Liver (tissue), 9 donors: Measurements from ENCODE around the gene MOXD1. TPM values are rescaled to one million over a fixed set of nuclear protein-coding genes. Genes with fewer than 3 reads are reported as not detected.

Experiments used
- DNase-seq: peaks from one replicate; pipeline ENCODE4 v3.0.0-alpha.2; 2017; ENCODE audit warnings: low spot score
- H3K27ac ChIP-seq, 2 donors: one replicate each; pipeline ENCODE4 v1.7.0; 2013; ENCODE audit warnings: inconsistent platforms in 2 of 2, low read length in 2 of 2, control low read depth in 1 of 2, low read depth in 1 of 2, mild to moderate bottlenecking in 1 of 2
- H3K27me3 ChIP-seq, 4 donors: one replicate each; pipeline versions ENCODE4 v1.6.1 to v1.7.0; 2013; ENCODE audit warnings: low read length in 3 of 4, inconsistent platforms in 1 of 4, mild to moderate bottlenecking in 1 of 4, moderate library complexity in 1 of 4; ENCODE audit not compliant: control insufficient read depth in 4 of 4, insufficient read depth in 4 of 4
- H3K36me3 ChIP-seq, 4 donors: one replicate each; pipeline versions ENCODE4 v1.6.1 to v1.7.0; 2013; ENCODE audit warnings: low read length in 3 of 4, mild to moderate bottlenecking in 3 of 4, low read depth in 1 of 4, moderate library complexity in 1 of 4; ENCODE audit not compliant: control insufficient read depth in 4 of 4, insufficient read depth in 3 of 4
- H3K4me1 ChIP-seq, 4 donors: one replicate each; pipeline versions ENCODE4 v1.6.1 to v1.7.0; 2013; ENCODE audit warnings: low read length in 3 of 4, mild to moderate bottlenecking in 3 of 4, moderate library complexity in 1 of 4; ENCODE audit not compliant: control insufficient read depth in 4 of 4, insufficient read depth in 4 of 4
- H3K4me3 ChIP-seq, 3 donors: one replicate each; pipeline versions ENCODE4 v1.6.1 to v1.7.0; 2013; ENCODE audit warnings: low read length in 3 of 3, control low read depth in 1 of 3, low read depth in 1 of 3, mild to moderate bottlenecking in 1 of 3
- H3K9ac ChIP-seq, 2 donors: one replicate each; pipeline ENCODE4 v1.7.0; 2013; ENCODE audit warnings: low read length in 2 of 2, mild to moderate bottlenecking in 2 of 2, moderate library complexity in 2 of 2, control low read depth in 1 of 2, low read depth in 1 of 2
- H3K9me3 ChIP-seq, 4 donors: one replicate each; pipeline versions ENCODE4 v1.6.1 to v1.7.0; 2013; ENCODE audit warnings: low read length in 3 of 4; ENCODE audit not compliant: control insufficient read depth in 4 of 4
- EGR1 ChIP-seq, 2 donors: IDR thresholded peaks; 2 replicates each; pipeline ENCODE4 v1.6.1; 2016 to 2018; ENCODE audit warnings: antibody characterized with exemption in 2 of 2, low read depth in 2 of 2
- FOXA1 ChIP-seq: IDR thresholded peaks from 2 replicates; pipeline ENCODE4 v1.6.1; 2016; ENCODE audit warnings: antibody characterized with exemption
- FOXA2 ChIP-seq: IDR thresholded peaks from 2 replicates; pipeline ENCODE4 v1.6.1; 2016; ENCODE audit warnings: antibody characterized with exemption
- HNF4A ChIP-seq, 2 donors: conservative IDR thresholded peaks; 2 replicates each; pipeline ENCODE4 v1.6.1; 2016; ENCODE audit warnings: antibody characterized with exemption in 2 of 2, mild to moderate bottlenecking in 2 of 2
- HNF4G ChIP-seq: IDR thresholded peaks from 2 replicates; pipeline ENCODE4 v1.6.1; 2016; ENCODE audit warnings: antibody characterized with exemption
- JUND ChIP-seq, 2 donors: IDR thresholded peaks; 2 replicates each; pipeline ENCODE4 v1.6.1; 2016; ENCODE audit warnings: antibody characterized with exemption in 2 of 2
- RAD21 ChIP-seq, 2 donors: IDR thresholded peaks; 2 replicates each; pipeline ENCODE4 v1.6.1; 2016; ENCODE audit warnings: antibody characterized with exemption in 2 of 2, mild to moderate bottlenecking in 2 of 2
- RXRA ChIP-seq, 2 donors: IDR thresholded peaks; 2 replicates each; pipeline ENCODE4 v1.6.1; 2017 to 2018; ENCODE audit warnings: antibody characterized with exemption in 2 of 2, mild to moderate bottlenecking in 1 of 2
- SP1 ChIP-seq: IDR thresholded peaks from 2 replicates; pipeline ENCODE4 v1.6.1; 2018; ENCODE audit warnings: antibody characterized with exemption, mild to moderate bottlenecking
- TAF1 ChIP-seq: conservative IDR thresholded peaks from 2 replicates; pipeline ENCODE4 v1.6.1; 2016; ENCODE audit warnings: antibody characterized with exemption, mild to moderate bottlenecking
- YY1 ChIP-seq: IDR thresholded peaks from 2 replicates; pipeline ENCODE4 v1.6.1; 2016; ENCODE audit warnings: antibody characterized with exemption, mild to moderate bottlenecking
- WGBS: extraction: QIAGEN DNeasy Blood & Tissue Kit; methylation state at CpG from one replicate; pipeline ENCODE4 v1.1.7; 2013; 5-methylcytosine and 5-hydroxymethylcytosine counted together
- polyA plus RNA-seq, 2 donors: library from polyadenylated mRNA; stranded (reverse) in 1 of 2; unstranded in 1 of 2; fragments of 200-250 nt in 1 of 2; fragments of >200 nt in 1 of 2; fragmentation: Nextera tagmentation in 1 of 2; extraction: Ambion mirVana in 1 of 2; gene quantifications; one replicate each; pipeline versions ENCODE4 v1.2.1 to v1.2.3, GENCODE V29; 2013 to 2015
- total RNA-seq, 2 donors: library from RNA; depleted of rRNA; stranded (reverse); fragments of >200 nt; gene quantifications; one replicate each; pipeline ENCODE4 v1.2.3, GENCODE V29; 2014
- TF ChIP-seq, protein P1 (sequence below): IDR thresholded peaks from 2 replicates; pipeline ENCODE4 v1.6.1; 2016; ENCODE audit warnings: antibody characterized with exemption
- TF ChIP-seq, protein P2 (sequence below): IDR thresholded peaks from 2 replicates; pipeline ENCODE4 v1.6.1; 2016; ENCODE audit warnings: antibody characterized with exemption
- TF ChIP-seq, protein P3 (sequence below): fragments of 150-350 bp; IDR thresholded peaks from 2 replicates; pipeline ENCODE4 v1.5.1; 2017; ENCODE audit warnings: improper control_type of control experiment, low read depth, low read length; ENCODE audit not compliant: missing input control
- donor health status: healthy.
- donor health status: healthy.
- donor health status: healthy.
- donor health status: healthy.
- donor health status: healthy.

The MOXD1 gene
- total and polyA plus RNA-seq, 4 donors, result 0.14 to 0.48 (median 0.24) TPM

DNA sequence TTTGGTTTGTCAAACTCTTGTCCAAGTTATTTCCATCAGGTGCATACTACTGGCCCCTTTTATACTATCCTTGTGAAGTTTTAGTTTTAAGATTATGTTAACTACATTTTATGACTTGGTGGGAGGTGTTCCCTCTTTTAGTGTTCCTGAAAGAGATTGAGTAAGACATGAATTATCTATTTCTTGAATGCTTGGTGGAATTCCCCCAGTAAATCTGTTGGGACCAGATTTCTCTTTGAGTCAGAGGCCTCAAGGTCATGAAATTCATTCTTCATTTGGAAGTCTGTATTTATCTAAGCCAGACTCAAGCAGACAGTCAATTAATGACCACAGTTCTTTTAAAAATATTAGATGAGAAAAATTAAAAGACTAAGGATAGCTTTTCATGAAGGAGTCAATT, 81.3 kb downstream of the MOXD1 start:
- no peaks in the 10 kb centered on the region for H3K36me3 ChIP-seq
- no peak overlapping the region for H3K27ac ChIP-seq
- H3K9ac ChIP-seq, result no peak overlapping the region
- no peak for DNase-seq
- TF ChIP-seq, protein P1, sequence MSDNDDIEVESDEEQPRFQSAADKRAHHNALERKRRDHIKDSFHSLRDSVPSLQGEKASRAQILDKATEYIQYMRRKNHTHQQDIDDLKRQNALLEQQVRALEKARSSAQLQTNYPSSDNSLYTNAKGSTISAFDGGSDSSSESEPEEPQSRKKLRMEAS, result no peak
- TF ChIP-seq, protein P2, sequence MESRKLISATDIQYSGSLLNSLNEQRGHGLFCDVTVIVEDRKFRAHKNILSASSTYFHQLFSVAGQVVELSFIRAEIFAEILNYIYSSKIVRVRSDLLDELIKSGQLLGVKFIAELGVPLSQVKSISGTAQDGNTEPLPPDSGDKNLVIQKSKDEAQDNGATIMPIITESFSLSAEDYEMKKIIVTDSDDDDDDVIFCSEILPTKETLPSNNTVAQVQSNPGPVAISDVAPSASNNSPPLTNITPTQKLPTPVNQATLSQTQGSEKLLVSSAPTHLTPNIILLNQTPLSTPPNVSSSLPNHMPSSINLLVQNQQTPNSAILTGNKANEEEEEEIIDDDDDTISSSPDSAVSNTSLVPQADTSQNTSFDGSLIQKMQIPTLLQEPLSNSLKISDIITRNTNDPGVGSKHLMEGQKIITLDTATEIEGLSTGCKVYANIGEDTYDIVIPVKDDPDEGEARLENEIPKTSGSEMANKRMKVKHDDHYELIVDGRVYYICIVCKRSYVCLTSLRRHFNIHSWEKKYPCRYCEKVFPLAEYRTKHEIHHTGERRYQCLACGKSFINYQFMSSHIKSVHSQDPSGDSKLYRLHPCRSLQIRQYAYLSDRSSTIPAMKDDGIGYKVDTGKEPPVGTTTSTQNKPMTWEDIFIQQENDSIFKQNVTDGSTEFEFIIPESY, result no peak
- no peak for TF ChIP-seq YY1
- TF ChIP-seq HNF4A (conservative IDR thresholded peaks at IDR 0.05), result no peak
- H3K27me3 ChIP-seq, result no peaks in the 10 kb centered on the region
- H3K9me3 ChIP-seq, result peaks cover 0 to 16% (median 3%) of the 10 kb centered on the region in 4 donors
- H3K4me1 ChIP-seq, result no peaks in the 10 kb centered on the region
- no peak overlapping the region for H3K4me3 ChIP-seq

DNA sequence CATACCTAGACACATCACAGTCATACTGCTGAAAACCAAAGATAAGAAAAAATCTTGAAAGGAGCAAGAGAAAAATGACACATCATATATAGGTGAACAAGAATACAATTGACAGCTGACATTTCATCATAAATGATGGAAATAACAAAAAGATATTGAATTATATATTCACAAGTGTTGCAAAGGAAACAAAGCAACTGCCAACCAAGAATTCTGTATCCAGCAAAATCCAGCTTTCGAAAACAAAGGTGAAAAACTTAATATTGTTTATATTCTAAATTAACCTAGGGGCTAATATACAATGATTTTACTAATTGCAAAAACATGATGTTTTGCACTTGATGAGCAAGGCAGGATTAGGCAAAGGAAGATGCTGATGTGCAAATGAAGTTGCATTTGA, 84.3 kb downstream of the MOXD1 start:
- peaks cover 0 to 16% (median 3%) of the 10 kb centered on the region in 4 donors for H3K9me3 ChIP-seq
- no peaks in the 10 kb centered on the region for H3K27me3 ChIP-seq
- H3K4me1 ChIP-seq, result no peaks in the 10 kb centered on the region
- no peak for DNase-seq
- 97% methylated on average over 1 of the region's 1 CpG for WGBS
- H3K4me3 ChIP-seq, result no peak overlapping the region
- H3K9ac ChIP-seq, result no peak overlapping the region
- H3K27ac ChIP-seq, result no peak overlapping the region
- TF ChIP-seq FOXA2, result no peak
- TF ChIP-seq, protein P2, result no peak
- TF ChIP-seq, protein P3, sequence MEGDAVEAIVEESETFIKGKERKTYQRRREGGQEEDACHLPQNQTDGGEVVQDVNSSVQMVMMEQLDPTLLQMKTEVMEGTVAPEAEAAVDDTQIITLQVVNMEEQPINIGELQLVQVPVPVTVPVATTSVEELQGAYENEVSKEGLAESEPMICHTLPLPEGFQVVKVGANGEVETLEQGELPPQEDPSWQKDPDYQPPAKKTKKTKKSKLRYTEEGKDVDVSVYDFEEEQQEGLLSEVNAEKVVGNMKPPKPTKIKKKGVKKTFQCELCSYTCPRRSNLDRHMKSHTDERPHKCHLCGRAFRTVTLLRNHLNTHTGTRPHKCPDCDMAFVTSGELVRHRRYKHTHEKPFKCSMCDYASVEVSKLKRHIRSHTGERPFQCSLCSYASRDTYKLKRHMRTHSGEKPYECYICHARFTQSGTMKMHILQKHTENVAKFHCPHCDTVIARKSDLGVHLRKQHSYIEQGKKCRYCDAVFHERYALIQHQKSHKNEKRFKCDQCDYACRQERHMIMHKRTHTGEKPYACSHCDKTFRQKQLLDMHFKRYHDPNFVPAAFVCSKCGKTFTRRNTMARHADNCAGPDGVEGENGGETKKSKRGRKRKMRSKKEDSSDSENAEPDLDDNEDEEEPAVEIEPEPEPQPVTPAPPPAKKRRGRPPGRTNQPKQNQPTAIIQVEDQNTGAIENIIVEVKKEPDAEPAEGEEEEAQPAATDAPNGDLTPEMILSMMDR, result no peak
- TF ChIP-seq FOXA1, result no peak
- TF ChIP-seq SP1, result no peak
- no peak for TF ChIP-seq RAD21 (IDR thresholded peaks at IDR 0.05)
- no peaks in the 10 kb centered on the region for H3K36me3 ChIP-seq

DNA sequence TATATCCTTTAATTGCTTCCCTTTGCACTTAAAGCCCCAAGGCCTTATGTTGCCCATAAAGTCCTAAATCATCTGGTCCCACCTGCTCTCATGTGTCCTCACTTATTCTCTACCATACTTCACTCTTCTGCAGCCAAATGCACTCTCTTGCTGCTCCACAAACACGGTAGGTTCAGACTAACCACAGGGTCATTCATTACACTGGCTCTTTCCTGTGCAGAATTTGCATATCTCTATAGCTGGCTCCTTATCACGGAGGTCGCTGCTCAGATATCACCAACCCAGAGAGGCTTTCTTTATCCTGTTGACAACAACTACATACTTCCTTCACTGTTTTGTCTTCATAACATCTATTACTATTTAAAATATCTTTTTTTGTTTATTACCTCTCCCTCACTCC, 86.8 kb downstream of the MOXD1 start:
- peaks cover 0 to 20% (median 3%) of the 10 kb centered on the region in 4 donors for H3K9me3 ChIP-seq
- H3K4me1 ChIP-seq, result no peaks in the 10 kb centered on the region
- DNase-seq, result no peak
- H3K27ac ChIP-seq, result no peak overlapping the region
- H3K9ac ChIP-seq, result no peak overlapping the region
- no peak overlapping the region for H3K4me3 ChIP-seq
- WGBS, result 54% methylated on average over 3 of the region's 3 CpGs
- no peaks in the 10 kb centered on the region for H3K27me3 ChIP-seq
- H3K36me3 ChIP-seq, result no peaks in the 10 kb centered on the region
- no peak for TF ChIP-seq RXRA (IDR thresholded peaks at IDR 0.05)
- TF ChIP-seq, protein P1, result no peak
- TF ChIP-seq, protein P2, result no peak
- no peak for TF ChIP-seq HNF4G
- no peak for TF ChIP-seq RAD21 (IDR thresholded peaks at IDR 0.05)
- TF ChIP-seq, protein P3, result no peak
- no peak for TF ChIP-seq YY1
- TF ChIP-seq TAF1, result no peak
- TF ChIP-seq JUND (IDR thresholded peaks at IDR 0.05), result no peak
- no peak for TF ChIP-seq FOXA1
- TF ChIP-seq HNF4A (conservative IDR thresholded peaks at IDR 0.05), result no peak
- TF ChIP-seq EGR1 (IDR thresholded peaks at IDR 0.05; ENCODE audit: low read depth in 2 of 2), result no peak
